IMR-90 (cell line): ENCODE results near the gene IPO7. TPM values are rescaled to one million over a fixed set of nuclear protein-coding genes. Genes with fewer than 3 reads are reported as not detected.

Experiments used
- ATAC-seq: fragments of 200-7000 bp; cut with Tn5 transposase; 2 replicates; pipeline ENCODE4 v1.9.1; 2020; ENCODE audit warnings: low read depth, mild to moderate bottlenecking, moderate library complexity
- BruUV-seq: library from RNA; stranded (reverse); fragments of 400-500 nt; replicated peaks from 2 replicates; lab custom pipeline; 2021; lab: Mats Ljungman, UMichigan
- CTCF ChIA-PET: fragments of 300-600 bp; formaldehyde crosslinking; extraction: SDS; loops from one replicate; lab custom pipeline; 2021; ENCODE audit warnings: antibody characterized with exemption; lab: Yijun Ruan, JAX
- POLR2A ChIA-PET: fragments of 300-600 bp; sonication (Branson Sonifier 250); formaldehyde crosslinking; loops from one replicate; lab custom pipeline; 2022; ENCODE audit warnings: antibody characterized with exemption; ENCODE audit not compliant: unreplicated experiment; lab: Charles Lee
- DNase-seq: peaks from one replicate; pipeline ENCODE4 v3.0.0; 2013
- H2AFZ ChIP-seq: replicated peaks from 2 replicates; pipeline ENCODE3; 2013; ENCODE audit warnings: low read length, mild to moderate bottlenecking; ENCODE audit not compliant: poor library complexity
- H2AK5ac ChIP-seq: 2 replicates; pipeline ENCODE4 v1.6.1; 2013; ENCODE audit warnings: low read depth, low read length, inconsistent platforms
- H2AK9ac ChIP-seq: replicated peaks from 2 replicates; pipeline ENCODE3; 2013; ENCODE audit warnings: mild to moderate bottlenecking, low read depth, low read length, moderate library complexity; ENCODE audit not compliant: poor library complexity
- H2BK120ac ChIP-seq: 2 replicates; pipeline ENCODE4 v1.6.1; 2013; ENCODE audit warnings: low read depth, low read length, inconsistent platforms
- H2BK15ac ChIP-seq: 3 replicates; pipeline ENCODE4 v1.6.1; 2013; ENCODE audit warnings: low read depth, low read length, inconsistent platforms
- H2BK20ac ChIP-seq: 2 replicates; pipeline ENCODE4 v1.6.1; 2013; ENCODE audit warnings: low read depth, mild to moderate bottlenecking, inconsistent platforms, low read length, moderate library complexity
- H2BK5ac ChIP-seq: 2 replicates; pipeline ENCODE4 v1.6.1; 2013; ENCODE audit warnings: mild to moderate bottlenecking, low read depth, low read length, inconsistent platforms; ENCODE audit not compliant: poor library complexity, severe bottlenecking
- H3K14ac ChIP-seq: replicated peaks from 2 replicates; pipeline ENCODE4 v1.6.1; 2013; ENCODE audit warnings: low read depth, low read length, inconsistent platforms
- H3K18ac ChIP-seq: 2 replicates; pipeline ENCODE4 v1.6.1; 2013; ENCODE audit warnings: low read depth, low read length, control low read depth
- H3K23ac ChIP-seq: 2 replicates; pipeline ENCODE4 v1.6.1; 2013; ENCODE audit warnings: low read depth, low read length, inconsistent platforms
- H3K27ac ChIP-seq: 2 replicates; pipeline ENCODE4 v1.5.1; 2013; ENCODE audit warnings: mild to moderate bottlenecking, control low read depth, low read length; ENCODE audit not compliant: insufficient read depth
- H3K27me3 ChIP-seq: 2 replicates; pipeline ENCODE4 v1.6.1; 2013; ENCODE audit warnings: low read length; ENCODE audit not compliant: control insufficient read depth, insufficient read depth
- H3K36me3 ChIP-seq: 2 replicates; pipeline ENCODE4 v1.6.1; 2013; ENCODE audit warnings: low read length, mixed read lengths; ENCODE audit not compliant: control insufficient read depth, insufficient read depth
- H3K4ac ChIP-seq: 2 replicates; pipeline ENCODE4 v1.6.1; 2013; ENCODE audit warnings: low read depth, low read length, inconsistent platforms
- H3K4me1 ChIP-seq: 2 replicates; pipeline ENCODE4 v1.6.1; 2013; ENCODE audit warnings: low read length, mixed read lengths; ENCODE audit not compliant: control insufficient read depth, insufficient read depth
- H3K4me2 ChIP-seq: 2 replicates; pipeline ENCODE4 v1.6.1; 2013; ENCODE audit warnings: low read depth, mild to moderate bottlenecking, control low read depth, low read length, moderate library complexity
- H3K4me3 ChIP-seq: 2 replicates; pipeline ENCODE4 v1.5.1; 2013; ENCODE audit warnings: low read depth, mild to moderate bottlenecking, control low read depth, low read length, moderate library complexity; ENCODE audit not compliant: insufficient read depth
- H3K56ac ChIP-seq: 2 replicates; pipeline ENCODE4 v1.6.1; 2013; ENCODE audit warnings: low read length, inconsistent platforms; ENCODE audit not compliant: insufficient read depth; ENCODE audit errors: extremely low read depth
- H3K79me1 ChIP-seq, 2 experiments: 2 replicates each; pipeline ENCODE4 v1.6.1; 2013; ENCODE audit warnings: low read length in 2 of 2, inconsistent platforms in 1 of 2, low read depth in 1 of 2
- H3K9ac ChIP-seq: 2 replicates; pipeline ENCODE4 v1.6.1; 2013; ENCODE audit warnings: low read depth, low read length, control low read depth
- H3K9me1 ChIP-seq: 2 replicates; pipeline ENCODE4 v1.6.1; 2013; ENCODE audit warnings: low read length, inconsistent platforms; ENCODE audit not compliant: insufficient read depth
- H3K9me3 ChIP-seq: 2 replicates; pipeline ENCODE4 v1.6.1; 2013; ENCODE audit warnings: low read length; ENCODE audit not compliant: control insufficient read depth, insufficient read depth
- H4K20me1 ChIP-seq: 2 replicates; pipeline ENCODE4 v1.6.1; 2013; ENCODE audit warnings: low read length, inconsistent platforms; ENCODE audit not compliant: insufficient read depth
- H4K5ac ChIP-seq: 2 replicates; pipeline ENCODE4 v1.6.1; 2013; ENCODE audit warnings: mild to moderate bottlenecking, low read depth, low read length, control low read depth
- H4K8ac ChIP-seq, 2 experiments: 2 replicates each; pipeline ENCODE4 v1.6.1; 2013; ENCODE audit warnings: low read depth in 2 of 2, low read length in 2 of 2, control low read depth in 1 of 2, inconsistent platforms in 1 of 2
- H4K91ac ChIP-seq: 2 replicates; pipeline ENCODE4 v1.6.1; 2013; ENCODE audit warnings: low read depth, low read length, inconsistent platforms; ENCODE audit not compliant: insufficient read depth
- BHLHE40 ChIP-seq: fragments of 150-350 bp; IDR thresholded peaks from 2 replicates; pipeline ENCODE4 v1.6.1; 2016; ENCODE audit warnings: mild to moderate bottlenecking, low read depth, low read length
- CEBPB ChIP-seq: IDR thresholded peaks from 2 replicates; pipeline ENCODE4 v1.6.1; 2012; ENCODE audit warnings: low read depth, low read length, improper control_type of control experiment
- CHD1 ChIP-seq: IDR thresholded peaks from 2 replicates; pipeline ENCODE4 v1.6.1; 2012; ENCODE audit warnings: low read depth, low read length, improper control_type of control experiment
- FOS ChIP-seq: fragments of 150-350 bp; IDR thresholded peaks from 2 replicates; pipeline ENCODE4 v1.6.1; 2016; ENCODE audit warnings: low read depth, low read length
- MAFK ChIP-seq: IDR thresholded peaks from 2 replicates; pipeline ENCODE4 v1.6.1; 2012; ENCODE audit warnings: low read depth, low read length, improper control_type of control experiment
- MAZ ChIP-seq: IDR thresholded peaks from 2 replicates; pipeline ENCODE4 v1.6.1; 2012; ENCODE audit warnings: low read depth, mild to moderate bottlenecking, low read length, improper control_type of control experiment, moderate library complexity, borderline replicate concordance
- MXI1 ChIP-seq: IDR thresholded peaks from 2 replicates; pipeline ENCODE4 v1.6.1; 2012; ENCODE audit warnings: low read depth, mild to moderate bottlenecking, low read length, moderate library complexity, borderline replicate concordance
- NFE2L2 ChIP-seq: fragments of 150-350 bp; IDR thresholded peaks from 2 replicates; pipeline ENCODE4 v1.6.1; 2016; ENCODE audit warnings: low read depth, mild to moderate bottlenecking, low read length
- POLR2A ChIP-seq: IDR thresholded peaks from 2 replicates; pipeline ENCODE4 v1.6.1; 2012; ENCODE audit warnings: mild to moderate bottlenecking, low read depth, low read length
- RAD21 ChIP-seq: IDR thresholded peaks from 2 replicates; pipeline ENCODE4 v1.6.1; 2012; ENCODE audit warnings: low read length, improper control_type of control experiment
- RCOR1 ChIP-seq: IDR thresholded peaks from 2 replicates; pipeline ENCODE4 v1.6.1; 2012; ENCODE audit warnings: mild to moderate bottlenecking, low read length, improper control_type of control experiment; ENCODE audit not compliant: insufficient replicate concordance
- RFX5 ChIP-seq: IDR thresholded peaks from 2 replicates; pipeline ENCODE4 v1.8.0; 2012; ENCODE audit warnings: low read depth, mild to moderate bottlenecking, low read length, moderate library complexity
- SMC3 ChIP-seq: fragments of 150-350 bp; IDR thresholded peaks from 2 replicates; pipeline ENCODE4 v1.6.1; 2016; ENCODE audit warnings: low read depth, mild to moderate bottlenecking, antibody characterized with exemption, low read length, moderate library complexity
- WGBS, 2 experiments: methylation state at CpG; one replicate each; pipeline versions ENCODE4 v1.1.5 to v1.1.7; 2013; ENCODE audit warnings: missing lambda C conversion rate in 2 of 2; ENCODE audit not compliant: insufficient read length in 1 of 2; ENCODE audit errors: extremely low coverage in 2 of 2; 5-methylcytosine and 5-hydroxymethylcytosine counted together
- dilution Hi-C: fragments of 300-500 bp; cut with HindIII; formaldehyde crosslinking; loops from one replicate; pipeline ENCODE4 v1.14.3; 2018; ENCODE audit warnings: low sequenced_read_pairs; ENCODE audit not compliant: unreplicated experiment
- in situ Hi-C: fragments of 300-500 bp; cut with MboI; formaldehyde crosslinking; loops from 3 replicates; pipeline ENCODE4 v1.14.3; 2019; ENCODE audit warnings: low sequenced_read_pairs, inconsistent platforms, mixed read lengths
- intact Hi-C: fragments of 100-400 bp; cut with micrococcal nuclease; formaldehyde crosslinking; loops from 2 replicates; pipeline ENCODE4 v1.10.0; 2022
- polyA plus RNA-seq, 3 experiments: library from polyadenylated mRNA; depleted of rRNA; stranded (reverse); fragments of >200 nt; gene quantifications; 2 replicates each; pipeline ENCODE4 v1.2.3, GENCODE V29; 2012; ENCODE audit warnings: low replicate concordance in 1 of 3
- total RNA-seq: library from RNA; depleted of rRNA; stranded (reverse); fragments of >200 nt; gene quantifications from 2 replicates; pipeline ENCODE4 v1.2.3, GENCODE V29; 2012
- TF ChIP-seq, protein P1 (sequence below): fragments of 150-350 bp; IDR thresholded peaks from 2 replicates; pipeline ENCODE4 v1.6.1; 2017; ENCODE audit warnings: mild to moderate bottlenecking, antibody characterized with exemption, low read length, low read depth
- TF ChIP-seq, protein P2 (sequence below): fragments of 150-350 bp; IDR thresholded peaks from 2 replicates; pipeline ENCODE4 v1.6.1; 2016; ENCODE audit warnings: low read depth, mild to moderate bottlenecking, low read length, moderate library complexity, borderline replicate concordance
- TF ChIP-seq, protein P3 (sequence below): conservative IDR thresholded peaks from 2 replicates; pipeline ENCODE4 v1.5.1; 2012; ENCODE audit warnings: mild to moderate bottlenecking, low read depth, low read length, improper control_type of control experiment

Gene IPO7
- total and polyA plus RNA-seq, 2 of the 4 experiments (the other 2 are of a cell fraction) = 40.6 to 110 TPM

DNA sequence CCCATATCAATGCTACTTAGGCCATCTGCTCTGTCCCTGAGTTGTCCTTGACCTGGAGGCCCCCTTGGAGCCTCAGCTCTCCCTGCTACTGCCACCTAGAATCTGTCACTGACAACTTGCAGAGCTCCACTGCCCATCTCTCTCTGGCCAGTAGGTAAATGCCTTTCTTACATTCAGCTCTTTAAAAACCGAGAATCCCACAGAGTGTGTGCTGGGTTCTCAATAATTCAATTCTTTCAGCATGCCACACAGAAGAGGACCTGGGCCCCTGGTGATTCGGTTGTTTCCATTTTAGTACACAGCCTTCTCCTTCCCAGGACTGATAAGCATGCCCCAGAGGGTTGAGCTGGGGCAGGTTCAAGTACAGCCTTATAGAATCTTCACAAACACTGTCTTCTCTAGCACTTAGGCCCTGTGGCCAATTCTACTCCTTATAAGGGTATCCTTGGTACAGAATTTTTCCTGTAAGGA lies 22.0 kb upstream of the IPO7 start:
- H3K4me3 ChIP-seq = no peak overlapping the region
- H4K20me1 ChIP-seq = no peaks in the 10 kb centered on the region
- H4K8ac ChIP-seq = peak overlapping the region; percentile 98 to 100
- H4K91ac ChIP-seq = peak overlapping the region; percentile 82
- in situ Hi-C loops (no loop called here), dilution Hi-C loops (no loop called here), intact Hi-C loops (no loop called here)
- no peak for DNase-seq
- no TSS peak for BruUV-seq
- ChIA-PET POLR2A (no interaction called here), CTCF (interaction anchor here (0.9 kb wide), 1 partner anchor 24 kb away, joined by 3 read pairs; no protein-coding TSS in a partner anchor)
- TF ChIP-seq, protein P1, sequence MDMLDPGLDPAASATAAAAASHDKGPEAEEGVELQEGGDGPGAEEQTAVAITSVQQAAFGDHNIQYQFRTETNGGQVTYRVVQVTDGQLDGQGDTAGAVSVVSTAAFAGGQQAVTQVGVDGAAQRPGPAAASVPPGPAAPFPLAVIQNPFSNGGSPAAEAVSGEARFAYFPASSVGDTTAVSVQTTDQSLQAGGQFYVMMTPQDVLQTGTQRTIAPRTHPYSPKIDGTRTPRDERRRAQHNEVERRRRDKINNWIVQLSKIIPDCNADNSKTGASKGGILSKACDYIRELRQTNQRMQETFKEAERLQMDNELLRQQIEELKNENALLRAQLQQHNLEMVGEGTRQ = no peak
- TF ChIP-seq BHLHE40 (no peak), CEBPB (no peak), SMC3 (no peak), MAZ (no peak), RCOR1 (no peak), CHD1 (no peak), FOS (no peak), RAD21 (no peak), MAFK (no peak), NFE2L2 (no peak), POLR2A (no peak), MXI1 (no peak), RFX5 (no peak)
- TF ChIP-seq, protein P2, sequence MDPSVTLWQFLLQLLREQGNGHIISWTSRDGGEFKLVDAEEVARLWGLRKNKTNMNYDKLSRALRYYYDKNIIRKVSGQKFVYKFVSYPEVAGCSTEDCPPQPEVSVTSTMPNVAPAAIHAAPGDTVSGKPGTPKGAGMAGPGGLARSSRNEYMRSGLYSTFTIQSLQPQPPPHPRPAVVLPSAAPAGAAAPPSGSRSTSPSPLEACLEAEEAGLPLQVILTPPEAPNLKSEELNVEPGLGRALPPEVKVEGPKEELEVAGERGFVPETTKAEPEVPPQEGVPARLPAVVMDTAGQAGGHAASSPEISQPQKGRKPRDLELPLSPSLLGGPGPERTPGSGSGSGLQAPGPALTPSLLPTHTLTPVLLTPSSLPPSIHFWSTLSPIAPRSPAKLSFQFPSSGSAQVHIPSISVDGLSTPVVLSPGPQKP = no peak
- TF ChIP-seq, protein P3, sequence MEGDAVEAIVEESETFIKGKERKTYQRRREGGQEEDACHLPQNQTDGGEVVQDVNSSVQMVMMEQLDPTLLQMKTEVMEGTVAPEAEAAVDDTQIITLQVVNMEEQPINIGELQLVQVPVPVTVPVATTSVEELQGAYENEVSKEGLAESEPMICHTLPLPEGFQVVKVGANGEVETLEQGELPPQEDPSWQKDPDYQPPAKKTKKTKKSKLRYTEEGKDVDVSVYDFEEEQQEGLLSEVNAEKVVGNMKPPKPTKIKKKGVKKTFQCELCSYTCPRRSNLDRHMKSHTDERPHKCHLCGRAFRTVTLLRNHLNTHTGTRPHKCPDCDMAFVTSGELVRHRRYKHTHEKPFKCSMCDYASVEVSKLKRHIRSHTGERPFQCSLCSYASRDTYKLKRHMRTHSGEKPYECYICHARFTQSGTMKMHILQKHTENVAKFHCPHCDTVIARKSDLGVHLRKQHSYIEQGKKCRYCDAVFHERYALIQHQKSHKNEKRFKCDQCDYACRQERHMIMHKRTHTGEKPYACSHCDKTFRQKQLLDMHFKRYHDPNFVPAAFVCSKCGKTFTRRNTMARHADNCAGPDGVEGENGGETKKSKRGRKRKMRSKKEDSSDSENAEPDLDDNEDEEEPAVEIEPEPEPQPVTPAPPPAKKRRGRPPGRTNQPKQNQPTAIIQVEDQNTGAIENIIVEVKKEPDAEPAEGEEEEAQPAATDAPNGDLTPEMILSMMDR = no peak
- H3K9me1 ChIP-seq = peaks cover 13% of the 10 kb centered on the region; the same call in 1 of the 2 replicates
- peak; percentile 15; the same call in 1 of the 2 replicates for ATAC-seq
- H3K27ac ChIP-seq = peak overlapping the region; percentile 45
- peak overlapping the region; percentile 96 for H2AK5ac ChIP-seq
- peak overlapping the region; percentile 99 for H2BK20ac ChIP-seq
- peaks cover 5 to 20% of the 10 kb centered on the region in 2 experiments; a peak in 1 of 4 replicates for H3K79me1 ChIP-seq
- no CpG with 5 or more reads among the region's 2 CpGs for WGBS, 2 experiments
- peak overlapping the region; percentile 100 for H2BK15ac ChIP-seq
- H3K4ac ChIP-seq = peak overlapping the region; percentile 85
- H2AK9ac ChIP-seq = peak overlapping the region; percentile 79
- peak overlapping the region; percentile 95 for H2BK5ac ChIP-seq
- H2BK120ac ChIP-seq = peak overlapping the region; percentile 99
- H3K18ac ChIP-seq = peak overlapping the region; percentile 98
- no peaks in the 10 kb centered on the region for H3K9me3 ChIP-seq
- no peaks in the 10 kb centered on the region for H3K27me3 ChIP-seq
- no peaks in the 10 kb centered on the region for H3K36me3 ChIP-seq
- H3K56ac ChIP-seq = 0 out of 2 replicates have a peak overlapping the region, but pooled peaks have one; percentile 24
- H3K14ac ChIP-seq = peak overlapping the region; percentile 93
- no peak overlapping the region for H3K4me2 ChIP-seq
- H3K23ac ChIP-seq = peak overlapping the region; percentile 83
- peak overlapping the region; percentile 84 for H2AFZ ChIP-seq
- H3K4me1 ChIP-seq = peaks cover 18% of the 10 kb centered on the region
- peak overlapping the region; percentile 21 for H3K9ac ChIP-seq
- peak overlapping the region; percentile 61 for H4K5ac ChIP-seq
